ENCODE measurements around the gene SPG11.
"Not testable (repeated sequence)": the region's sequence is repeated elsewhere in the genome, so short reads cannot be mapped to it uniquely, and the experiment has no call there.

Gene SPG11

DNA sequence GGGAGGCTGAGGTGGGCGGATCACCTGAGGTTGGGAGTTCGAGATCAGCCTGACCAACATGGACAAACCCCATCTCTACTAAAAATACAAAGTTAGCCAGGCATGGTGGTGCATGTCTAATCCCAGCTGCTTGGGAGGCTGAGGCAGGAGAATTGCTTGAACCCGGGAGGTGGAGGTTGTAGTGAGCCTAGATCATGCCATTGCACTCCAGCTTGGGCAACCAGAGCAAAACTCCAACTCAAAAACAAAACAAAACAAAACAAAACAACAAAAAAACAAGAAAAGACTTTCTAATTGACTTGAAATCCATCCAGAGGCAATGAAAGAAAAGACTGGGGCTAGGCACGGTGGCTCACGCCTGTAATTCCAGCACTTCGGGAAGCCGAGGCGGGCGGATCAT, 114.3 kb downstream of the SPG11 start:
- DNase-seq, result not testable (repeated sequence)

- DNase-seq, result peak; percentile 66
Measured at GRCh38 chr15:44545913-44546802, 117.3 kb downstream of the SPG11 start.

DNA sequence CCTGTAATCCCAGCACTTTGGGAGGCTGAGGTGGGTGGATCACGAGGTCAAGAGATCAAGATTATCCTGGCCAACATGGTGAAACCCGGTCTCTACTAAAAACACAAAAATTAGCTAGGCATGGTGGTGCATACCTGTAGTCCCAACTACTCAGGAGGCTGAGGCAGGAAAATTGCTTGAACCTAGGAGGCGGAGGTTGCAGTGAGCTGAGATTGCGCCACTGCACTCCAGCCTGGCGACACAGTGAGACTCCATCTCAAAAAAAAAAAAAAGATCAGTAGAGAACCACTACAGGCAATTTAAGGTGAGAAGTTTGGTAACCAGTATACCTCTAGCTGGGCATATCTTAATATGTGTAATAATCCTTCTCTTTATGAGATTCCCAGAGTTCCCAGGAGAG, 118.7 kb downstream of the SPG11 start:
- not testable (repeated sequence) for DNase-seq

- no peak for DNase-seq
Measured at GRCh38 chr15:44542596-44542995, 120.9 kb downstream of the SPG11 start.

DNA sequence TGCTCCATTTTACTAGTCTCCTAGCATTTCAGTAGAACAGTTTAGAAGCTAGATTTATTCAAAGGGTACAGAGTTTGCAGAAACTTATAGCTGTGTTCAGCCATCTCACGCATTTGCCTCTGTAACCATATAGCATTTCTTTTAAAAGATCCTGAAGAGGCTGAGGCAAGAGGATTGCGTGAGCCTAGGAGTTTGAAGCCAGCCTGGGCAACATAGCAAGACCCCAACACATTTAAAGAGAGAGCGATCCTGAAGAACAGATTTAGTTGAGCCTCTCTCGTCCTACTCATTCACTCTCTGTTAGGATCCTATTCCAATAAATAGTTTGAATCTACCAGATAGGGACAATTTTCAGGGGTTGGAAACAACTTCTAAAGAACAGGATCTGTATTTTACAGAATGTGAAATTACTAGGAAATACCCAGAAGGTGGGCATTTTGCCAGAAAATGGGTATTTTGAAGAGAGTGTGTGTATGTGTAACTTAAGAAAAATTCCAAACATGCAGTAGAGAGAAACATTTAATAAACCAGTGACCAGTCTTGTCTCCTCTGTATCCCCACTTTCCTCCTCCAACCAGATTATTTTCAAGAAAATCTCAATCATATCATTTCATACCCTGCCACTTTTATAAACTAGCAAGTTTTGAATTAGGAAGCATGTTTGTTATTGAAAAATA, 122.0 kb downstream of the SPG11 start:
- no peak for DNase-seq

- peak; percentile 21 for DNase-seq
Measured at GRCh38 chr15:44537735-44538240, 125.7 kb downstream of the SPG11 start.

DNA sequence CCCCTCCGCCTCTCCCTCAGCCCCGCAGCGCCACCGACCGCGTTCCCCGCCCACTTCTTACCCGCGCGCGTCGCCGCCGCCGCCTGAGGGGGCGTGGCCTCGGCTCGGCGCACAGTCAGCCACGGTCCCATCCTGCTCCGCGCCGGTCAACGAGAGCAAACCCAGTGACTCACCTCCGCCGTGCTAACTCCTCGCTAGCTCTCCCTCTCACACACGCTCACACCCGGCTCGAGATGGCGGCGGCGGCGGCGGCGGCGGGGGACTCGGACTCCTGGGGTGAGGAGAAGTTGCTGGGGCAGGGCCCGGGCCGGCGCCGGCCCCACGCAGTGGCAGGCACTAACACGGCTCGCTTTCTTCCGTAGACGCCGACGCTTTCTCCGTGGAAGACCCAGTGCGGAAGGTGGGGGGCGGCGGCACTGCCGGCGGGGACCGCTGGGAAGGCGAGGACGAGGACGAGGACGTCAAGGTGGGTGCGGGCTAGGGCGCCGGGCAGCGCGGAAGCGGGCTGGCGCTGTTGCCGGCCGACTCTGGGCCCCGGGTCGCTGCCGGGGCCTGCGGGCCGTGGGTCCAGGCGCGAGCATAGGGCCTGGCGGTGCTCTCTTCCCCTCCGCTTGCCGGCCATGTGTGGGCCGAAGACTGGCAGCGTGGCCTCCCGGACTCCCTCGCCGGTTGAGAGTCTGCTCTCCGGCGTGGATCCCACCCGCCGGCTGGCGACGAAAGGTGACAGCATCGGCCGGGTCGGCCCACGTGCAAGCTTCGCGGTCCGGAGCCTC, 126.3 kb downstream of the SPG11 start, which contains the start of gene EIF3J:
TSS of gene EIF3J (plus strand) at position 186 of the 773 bp plus-strand sequence. CDS start at position 234, 48 bp downstream.
- peak; percentile 92 for DNase-seq

GRCh38 chr15:44536302-44536961, 127.0 kb downstream of the SPG11 start:
- peak; percentile 84 for DNase-seq

DNA sequence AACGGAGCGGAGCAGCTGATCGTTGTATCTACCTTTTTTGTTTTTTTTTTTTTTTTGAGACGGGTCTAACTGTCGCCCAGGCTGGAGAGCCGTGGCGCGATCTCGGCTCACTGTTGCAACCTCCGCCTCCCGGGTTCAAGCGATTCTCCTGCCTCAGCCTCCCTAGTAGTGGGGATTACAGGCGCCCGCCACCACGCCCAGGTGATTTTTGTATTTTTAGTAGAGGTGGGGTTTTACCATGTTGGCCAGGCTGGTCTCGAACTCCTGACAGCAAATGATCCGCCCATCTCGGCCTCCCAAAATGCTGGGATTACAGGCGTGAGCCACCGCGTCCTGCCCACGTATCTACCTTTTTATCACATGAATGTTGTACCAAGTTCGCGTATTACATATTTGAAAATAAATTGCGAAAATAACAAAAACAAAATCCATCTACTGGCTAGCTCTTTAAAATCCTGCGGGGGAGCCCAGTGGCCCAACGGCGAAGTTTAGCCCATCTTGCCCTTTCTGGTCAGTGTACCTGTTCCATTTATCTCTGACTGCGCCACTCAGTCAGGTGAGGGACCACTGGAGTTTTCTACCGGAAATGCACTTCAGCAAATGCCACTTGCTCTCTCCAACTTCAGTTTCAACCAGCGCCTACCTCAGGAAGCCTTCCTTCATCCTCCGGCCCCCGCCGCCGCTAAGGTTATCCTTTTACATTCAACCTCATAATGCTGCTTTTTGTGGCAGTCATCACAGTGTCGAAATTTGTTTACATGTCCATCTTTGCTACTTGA, 127.8 kb downstream of the SPG11 start:
- no peak for DNase-seq

DNA sequence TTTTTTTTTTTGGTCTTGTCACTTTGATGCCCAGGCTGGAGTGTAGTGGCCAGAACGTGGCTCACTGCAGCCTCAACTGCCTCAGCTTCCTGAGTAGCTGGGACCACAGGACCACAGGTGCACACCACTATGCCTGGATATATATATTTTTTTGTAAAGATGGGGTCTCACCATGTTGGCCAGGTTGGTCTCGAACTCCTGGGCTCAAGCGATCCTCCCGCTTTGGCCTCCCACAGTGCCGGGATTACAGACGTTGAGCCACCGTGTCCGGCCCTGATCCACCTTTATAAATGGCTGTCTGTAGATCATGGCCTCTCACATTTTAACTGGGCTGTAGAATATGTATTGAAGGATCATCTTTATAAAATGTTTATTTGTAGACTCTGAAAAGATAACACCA, 128.4 kb downstream of the SPG11 start:
- no peak for DNase-seq

- no peak for DNase-seq
Measured at GRCh38 chr15:44532689-44533088, 130.8 kb downstream of the SPG11 start.

GRCh38 chr15:44532275-44532674, 131.2 kb downstream of the SPG11 start:
- DNase-seq, result not testable (repeated sequence)

DNA sequence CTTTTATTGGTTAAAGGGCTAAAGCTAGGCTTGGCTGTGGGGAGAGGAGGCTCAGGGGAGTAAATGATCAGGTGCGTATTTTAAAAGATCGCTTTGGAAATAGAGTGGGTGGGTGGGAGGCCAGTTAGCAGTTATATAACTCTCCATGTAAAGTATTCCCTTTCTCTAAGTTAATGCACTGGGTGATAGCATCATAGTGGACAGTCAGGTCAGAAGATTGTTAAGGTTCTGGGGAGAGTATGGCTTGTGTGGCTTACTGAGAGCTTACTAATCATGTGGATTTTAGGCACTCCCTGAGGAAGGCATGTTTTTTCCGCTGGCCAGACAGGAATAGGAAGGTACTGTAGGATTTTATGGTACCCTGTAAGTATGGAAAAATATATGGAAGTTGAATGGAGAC, 132.8 kb downstream of the SPG11 start:
- no peak for DNase-seq

GRCh38 chr15:44529864-44530604, 133.4 kb downstream of the SPG11 start:
- no peak for DNase-seq

DNA sequence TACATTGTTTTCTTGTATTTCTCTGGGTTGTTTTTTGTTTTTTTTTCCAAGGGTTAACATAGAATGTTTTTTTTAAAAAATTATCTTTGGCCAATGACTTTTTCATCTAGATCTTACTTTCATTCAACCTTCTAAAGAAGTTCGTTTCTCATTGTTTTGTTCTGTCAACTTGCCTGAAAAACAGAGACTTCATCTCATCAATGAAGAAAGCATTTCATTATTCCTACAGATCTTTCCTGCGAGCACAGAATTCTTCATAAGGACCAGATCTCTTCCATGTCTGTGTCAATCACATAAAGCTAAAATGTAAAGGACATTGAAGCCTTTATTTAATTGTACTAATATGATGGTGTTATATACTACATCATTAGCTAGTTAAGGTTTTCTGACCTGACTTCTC, 136.2 kb downstream of the SPG11 start:
- DNase-seq, result no peak

- DNase-seq, result no peak
Measured at GRCh38 chr15:44525018-44525417, 138.4 kb downstream of the SPG11 start.

DNA sequence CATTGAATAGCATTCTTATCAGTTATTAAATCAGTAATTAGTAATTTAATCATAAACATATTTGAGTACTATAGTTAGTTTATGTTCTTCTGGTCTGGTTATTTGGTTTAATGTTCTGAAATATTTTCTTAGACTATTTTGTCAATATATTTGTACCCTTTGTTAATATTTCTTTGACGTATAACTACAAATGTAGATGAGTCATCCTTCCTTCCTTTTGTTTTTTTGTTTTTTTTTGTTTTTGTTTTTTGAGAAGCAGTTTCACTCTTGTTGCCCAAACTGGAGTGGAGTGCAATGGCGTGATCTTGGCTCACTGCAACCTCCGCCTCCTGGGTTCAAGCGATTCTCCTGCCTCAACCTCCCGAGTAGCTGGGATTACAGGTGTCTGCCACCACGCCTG, 143.9 kb downstream of the SPG11 start:
- DNase-seq, result no peak

GRCh38 chr15:44516436-44516835, 147.0 kb downstream of the SPG11 start:
- DNase-seq, result no peak

All from MV-4-11 (cell line).